HepG2 (cell line): ENCODE data around the gene RAET1E. TPM values are rescaled to one million over a fixed set of nuclear protein-coding genes. Genes with fewer than 3 reads are reported as not detected.

ENCODE experiments used
- BCL6 ChIP-seq: IDR thresholded peaks from 2 replicates; pipeline ENCODE4 v1.6.1; 2016; ENCODE audit warnings: missing genetic modification reagents, missing compliant biosample characterization
- CEBPB ChIP-seq: IDR thresholded peaks from 2 replicates; pipeline ENCODE4 v1.6.1; 2011; ENCODE audit warnings: low read depth, low read length, improper control_type of control experiment, borderline replicate concordance
- DNMT3B ChIP-seq: conservative IDR thresholded peaks from 2 replicates; pipeline ENCODE4 v1.6.1; 2016; ENCODE audit warnings: missing biosample characterization, control low read depth
- FOXO4 ChIP-seq: sonication (generic); formaldehyde crosslinking; conservative IDR thresholded peaks from 2 replicates; pipeline ENCODE4 v1.8.1; 2023; ENCODE audit warnings: missing genetic modification reagents
- GABPA ChIP-seq, 2 experiments: IDR thresholded peaks; 2 replicates each; pipeline ENCODE4 v1.6.1; 2011 to 2016; ENCODE audit warnings: low read depth in 2 of 2, low read length in 1 of 2, missing biosample characterization in 1 of 2, missing genetic modification characterization in 1 of 2
- GATAD1 ChIP-seq: IDR thresholded peaks from 2 replicates; pipeline ENCODE4 v1.6.1; 2016; ENCODE audit warnings: missing genetic modification reagents, missing compliant biosample characterization
- GATAD2A ChIP-seq: IDR thresholded peaks from 2 replicates; pipeline ENCODE4 v1.6.1; 2016
- HNRNPL ChIP-seq: fragments of 200-400 bp; formaldehyde crosslinking; IDR thresholded peaks from 2 replicates; pipeline ENCODE4 v1.6.1; 2017; ENCODE audit warnings: mild to moderate bottlenecking, low read depth, low read length
- KMT2B ChIP-seq: IDR thresholded peaks from 2 replicates; pipeline ENCODE4 v1.6.1; 2016; ENCODE audit warnings: missing genetic modification reagents, missing compliant biosample characterization
- MAFK ChIP-seq, 2 experiments: IDR thresholded peaks in 1 of 2; conservative IDR thresholded peaks in 1 of 2; 2 replicates each; pipeline ENCODE4 v1.6.1; 2011; ENCODE audit warnings: improper control_type of control experiment in 2 of 2, low read length in 2 of 2
- NFYC ChIP-seq: IDR thresholded peaks from 2 replicates; pipeline ENCODE4 v1.6.1; 2016; ENCODE audit warnings: missing genetic modification reagents, missing compliant biosample characterization
- SAP130 ChIP-seq: IDR thresholded peaks from 2 replicates; pipeline ENCODE4 v1.6.1; 2016; ENCODE audit warnings: low read depth
- SP5 ChIP-seq: IDR thresholded peaks from 2 replicates; pipeline ENCODE4 v1.6.1; 2016; ENCODE audit warnings: low read depth, borderline replicate concordance
- TP53 ChIP-seq: sonication (generic); formaldehyde crosslinking; conservative IDR thresholded peaks from 2 replicates; pipeline ENCODE4 v1.4.0; 2020; ENCODE audit warnings: missing genetic modification reagents
- XBP1 ChIP-seq: sonication (generic); formaldehyde crosslinking; IDR thresholded peaks from 2 replicates; pipeline ENCODE4 v1.5.0; 2020; ENCODE audit warnings: missing genetic modification reagents
- ZNF350 ChIP-seq: sonication (generic); formaldehyde crosslinking; IDR thresholded peaks from 2 replicates; pipeline ENCODE4 v1.4.0; 2020; ENCODE audit warnings: mild to moderate bottlenecking, low read depth, missing genetic modification reagents, borderline replicate concordance
- polyA plus RNA-seq, 8 experiments: library from polyadenylated mRNA; depleted of rRNA in 3 of 8; stranded (reverse) in 7 of 8; unstranded in 1 of 8; fragments of >200 nt; fragmentation: Illumina TruSeq in 4 of 8; extraction: Trizol in 4 of 8; gene quantifications; 2 replicates each; pipeline versions ENCODE4 v1.2.1 to v1.2.3, GENCODE V29; 2011 to 2016; ENCODE audit warnings: low read depth in 4 of 8, missing spikeins in 1 of 8, mixed read lengths in 1 of 8; ENCODE audit not compliant: insufficient read depth in 1 of 8
- total RNA-seq, 5 experiments: library from RNA; depleted of rRNA; stranded (reverse); fragments of >200 nt; fragmentation: Illumina TruSeq; extraction: Trizol; gene quantifications; 2 replicates each; pipeline ENCODE4 v1.2.3, GENCODE V29; 2016; ENCODE audit warnings: low read depth in 1 of 5

Gene RAET1E
- total and polyA plus RNA-seq, 2 of the 13 experiments (the other 11 are each of a cell fraction or from before 2014, with no cell fraction given) = not detected

GRCh38 chr6:149867876-149868640, 29.9 kb downstream of the RAET1E start (continued):
- no peak for TF ChIP-seq KMT2B (CRISPR knock-in tag)
- no peak for TF ChIP-seq SP5 (CRISPR knock-in tag)
- peak; percentile 34; the same call in 1 of the 2 replicates for TF ChIP-seq NFYC (CRISPR knock-in tag)
- peak; percentile 100 for TF ChIP-seq MAFK (conservative IDR thresholded peaks at IDR 0.05 in 1 of 2, IDR thresholded peaks at IDR 0.05 in 1 of 2; ENCODE audit: low read length in 2 of 2)
- no peak for TF ChIP-seq GATAD1 (CRISPR knock-in tag)
- TF ChIP-seq ZNF350 (CRISPR knock-in tag) = peak; percentile 40; the same call in 1 of the 2 replicates
- peak; percentile 37 for TF ChIP-seq BCL6 (CRISPR knock-in tag)
- TF ChIP-seq TP53 = no peak
- TF ChIP-seq SAP130 (CRISPR knock-in tag) = peak; percentile 66
- TF ChIP-seq XBP1 (CRISPR knock-in tag) = no peak
- 0 out of 2 replicates have a peak, but pooled peaks have one; percentile 47 for TF ChIP-seq GATAD2A (CRISPR knock-in tag)
- peak; percentile 24; the same call in 1 of the 2 replicates for TF ChIP-seq DNMT3B
- no peak for TF ChIP-seq HNRNPL
- peak; percentile 54; the same call in 1 of the 2 replicates for TF ChIP-seq CEBPB
- TF ChIP-seq FOXO4 (CRISPR knock-in tag) = 0 out of 2 replicates have a peak, but pooled peaks have one; percentile 84
- no peak for TF ChIP-seq GABPA (IDR thresholded peaks at IDR 0.05; ENCODE audit: low read depth, low read length)
- TF ChIP-seq GABPA (CRISPR knock-in tag; IDR thresholded peaks at IDR 0.05; ENCODE audit: low read depth) = no peak
